Activated B cell treated with CpG ODN at 0.5 μM for 24 hours (primary cell): Measurements from ENCODE around the gene TMC7. TPM values are rescaled to one million over a fixed set of nuclear protein-coding genes. Genes with fewer than 3 reads are reported as not detected.

Experiments
- ATAC-seq: fragments of 200-7000 bp; cut with Tn5 transposase; one replicate; pipeline ENCODE4 v1.10.0; 2021; ENCODE audit warnings: low read depth, mild to moderate bottlenecking, moderate library complexity
- CTCF ChIA-PET: fragments of 350-600 bp; sonication (Branson Sonifier 250); formaldehyde crosslinking; loops from one replicate; lab custom pipeline; 2021; ENCODE audit warnings: antibody characterized with exemption; lab: Charles Lee
- POLR2A ChIA-PET: fragments of 350-600 bp; sonication (Branson Sonifier 250); formaldehyde crosslinking; loops from one replicate; lab custom pipeline; 2021; ENCODE audit warnings: antibody characterized with exemption; lab: Charles Lee
- DNase-seq: peaks from one replicate; pipeline ENCODE4 v3.0.0; 2022
- H3K27ac Mint-ChIP-seq: one replicate; pipeline ENCODE4 v1.8.0; 2020; ENCODE audit warnings: mixed read lengths
- H3K27me3 Mint-ChIP-seq: one replicate; pipeline ENCODE4 v1.8.0; 2021; ENCODE audit warnings: mixed read lengths
- H3K36me3 Mint-ChIP-seq: one replicate; pipeline ENCODE4 v1.8.0; 2021; ENCODE audit warnings: low read depth, mixed read lengths
- H3K4me1 Mint-ChIP-seq: one replicate; pipeline ENCODE4 v1.8.0; 2021; ENCODE audit warnings: mixed read lengths
- H3K4me3 Mint-ChIP-seq: one replicate; pipeline ENCODE4 v1.8.0; 2020; ENCODE audit warnings: mild to moderate bottlenecking, mixed read lengths
- H3K9me3 Mint-ChIP-seq: one replicate; pipeline ENCODE4 v1.8.0; 2020; ENCODE audit warnings: mixed read lengths
- intact Hi-C: fragments of 100-400 bp; cut with micrococcal nuclease; formaldehyde crosslinking; loops from one replicate; pipeline ENCODE4 v1.15.1; 2024
- total RNA-seq: library from RNA; stranded (reverse); gene quantifications from 2 replicates; pipeline ENCODE4 v1.2.3, GENCODE V29; 2022
- TF ChIP-seq, protein P1 (sequence below): fragments of 200-600 bp; IDR thresholded peaks from one replicate; pipeline ENCODE4 v1.8.0; 2022; ENCODE audit warnings: antibody characterized with exemption, mild to moderate bottlenecking

Gene TMC7
- total RNA-seq, 1 donor from 2014 or later: not detected

DNA sequence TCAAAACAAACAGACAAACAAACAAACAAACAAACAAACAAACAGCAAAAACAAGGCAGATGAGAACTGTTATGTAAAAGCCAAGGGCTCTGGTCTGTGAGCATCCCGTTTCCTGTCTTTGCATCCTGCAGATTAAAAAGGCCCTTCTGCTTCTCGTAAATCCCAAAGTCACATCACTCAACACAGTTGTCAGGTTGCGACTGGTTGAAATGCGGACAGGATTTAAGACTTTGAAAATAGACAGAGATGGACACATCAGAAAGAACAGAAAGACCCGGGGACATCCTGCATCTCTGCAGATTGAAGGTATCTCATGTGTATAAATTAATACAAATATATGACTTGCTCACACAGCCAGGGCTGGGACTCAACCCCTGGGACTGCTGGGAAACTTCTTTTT is 18.2 kb upstream of the TMC7 start:
- no peak for DNase-seq
- ATAC-seq: no peak
- no peaks in the 10 kb centered on the region for H3K36me3 Mint-ChIP-seq
- intact Hi-C loops: loop anchor here (10.0 kb wide), 1 partner anchor 61 kb away; no protein-coding TSS in a partner anchor
- peaks cover 6% of the 10 kb centered on the region for H3K4me1 Mint-ChIP-seq
- TF ChIP-seq, protein P1, sequence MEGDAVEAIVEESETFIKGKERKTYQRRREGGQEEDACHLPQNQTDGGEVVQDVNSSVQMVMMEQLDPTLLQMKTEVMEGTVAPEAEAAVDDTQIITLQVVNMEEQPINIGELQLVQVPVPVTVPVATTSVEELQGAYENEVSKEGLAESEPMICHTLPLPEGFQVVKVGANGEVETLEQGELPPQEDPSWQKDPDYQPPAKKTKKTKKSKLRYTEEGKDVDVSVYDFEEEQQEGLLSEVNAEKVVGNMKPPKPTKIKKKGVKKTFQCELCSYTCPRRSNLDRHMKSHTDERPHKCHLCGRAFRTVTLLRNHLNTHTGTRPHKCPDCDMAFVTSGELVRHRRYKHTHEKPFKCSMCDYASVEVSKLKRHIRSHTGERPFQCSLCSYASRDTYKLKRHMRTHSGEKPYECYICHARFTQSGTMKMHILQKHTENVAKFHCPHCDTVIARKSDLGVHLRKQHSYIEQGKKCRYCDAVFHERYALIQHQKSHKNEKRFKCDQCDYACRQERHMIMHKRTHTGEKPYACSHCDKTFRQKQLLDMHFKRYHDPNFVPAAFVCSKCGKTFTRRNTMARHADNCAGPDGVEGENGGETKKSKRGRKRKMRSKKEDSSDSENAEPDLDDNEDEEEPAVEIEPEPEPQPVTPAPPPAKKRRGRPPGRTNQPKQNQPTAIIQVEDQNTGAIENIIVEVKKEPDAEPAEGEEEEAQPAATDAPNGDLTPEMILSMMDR: no peak
- H3K27ac Mint-ChIP-seq: no peak overlapping the region
- ChIA-PET POLR2A (no interaction called here), CTCF (no interaction called here)
- H3K4me3 Mint-ChIP-seq: no peak overlapping the region
- H3K27me3 Mint-ChIP-seq: peaks cover 3% of the 10 kb centered on the region
- H3K9me3 Mint-ChIP-seq: no peaks in the 10 kb centered on the region

DNA sequence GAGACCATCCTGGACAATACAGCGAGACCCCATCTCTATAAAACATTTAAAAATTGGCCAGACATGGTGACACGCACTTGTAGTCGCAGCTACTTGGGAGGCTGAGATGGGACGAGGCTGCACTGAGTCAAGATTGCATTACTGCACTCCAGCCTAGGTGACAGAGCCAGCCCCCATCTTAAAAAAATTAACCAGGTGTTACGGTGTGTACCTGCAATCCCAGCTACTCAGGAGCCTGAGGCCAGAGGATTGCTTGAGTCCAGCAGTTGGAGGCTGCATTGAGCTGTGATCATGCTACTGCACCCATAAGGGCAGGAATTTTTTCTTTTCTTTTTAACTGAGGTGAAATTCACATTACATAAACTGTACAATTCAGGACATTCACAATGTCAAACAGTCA is 16.9 kb upstream of the TMC7 start:
- ChIA-PET CTCF (interaction anchor here (1.2 to 1.6 kb wide), 3 partner anchors 9 to 162 kb away, joined by 3 to 4 read pairs (median 4); no protein-coding TSS in a partner anchor), POLR2A (no interaction called here)
- no peak overlapping the region for H3K27ac Mint-ChIP-seq
- peaks cover 3% of the 10 kb centered on the region for H3K27me3 Mint-ChIP-seq
- H3K36me3 Mint-ChIP-seq: no peaks in the 10 kb centered on the region
- TF ChIP-seq, protein P1: no peak
- H3K4me3 Mint-ChIP-seq: no peak overlapping the region
- no peak for DNase-seq
- intact Hi-C loops: loop anchor here (10.0 kb wide), 1 partner anchor 62 kb away; no protein-coding TSS in a partner anchor
- H3K9me3 Mint-ChIP-seq: no peaks in the 10 kb centered on the region
- peaks cover 6% of the 10 kb centered on the region for H3K4me1 Mint-ChIP-seq
- ATAC-seq: no peak

DNA sequence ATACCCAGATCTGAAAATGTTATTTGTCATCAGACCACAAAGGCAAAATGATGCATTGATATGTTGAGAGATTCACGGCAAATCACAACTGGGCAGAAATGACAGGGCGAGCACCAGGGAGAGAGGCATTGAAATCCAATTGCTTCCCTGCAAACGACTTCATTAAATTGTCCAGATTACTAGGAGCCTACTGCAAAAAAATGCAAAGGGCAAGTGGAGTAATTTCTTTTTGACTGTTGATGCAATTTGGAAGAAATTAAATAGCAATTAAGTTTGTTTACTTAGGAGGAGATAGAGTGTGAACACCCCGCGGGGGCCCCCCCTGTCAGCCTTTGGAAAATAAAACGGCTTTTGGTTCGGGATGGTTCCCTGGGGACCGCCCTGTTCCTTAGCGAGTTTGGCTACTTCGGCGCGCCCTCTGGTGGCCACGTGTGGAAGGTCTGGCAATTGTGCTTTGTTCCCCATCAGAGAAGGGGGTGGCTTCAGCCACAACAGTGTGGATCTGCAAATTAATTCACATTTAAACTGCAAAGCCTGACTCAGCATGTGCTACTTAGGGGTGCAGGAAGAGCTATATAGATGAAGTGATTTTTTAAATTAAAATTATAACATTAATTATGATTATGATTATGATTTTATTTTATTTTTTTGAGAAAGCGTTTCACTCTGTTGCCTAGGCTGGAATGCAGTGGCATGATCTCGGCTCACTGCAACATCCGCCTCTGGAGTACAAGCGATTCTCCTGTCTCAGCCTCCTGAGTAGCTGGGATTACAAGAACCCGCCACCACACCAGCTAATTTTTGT is 14.5 kb upstream of the TMC7 start:
- ChIA-PET POLR2A (no interaction called here), CTCF (interaction anchor here (0.8 to 0.9 kb wide), 2 partner anchors 8 to 168 kb away, joined by 6 to 7 read pairs; partner anchors contain the start of gene ARL6IP1)
- no peak overlapping the region for H3K27ac Mint-ChIP-seq
- peak; percentile 78 for ATAC-seq
- TF ChIP-seq, protein P1: peak; percentile 93
- no peaks in the 10 kb centered on the region for H3K9me3 Mint-ChIP-seq
- peak overlapping the region; percentile 50 for H3K4me3 Mint-ChIP-seq
- H3K4me1 Mint-ChIP-seq: peaks cover 6% of the 10 kb centered on the region
- peak; percentile 70 for DNase-seq
- intact Hi-C loops: loop anchor here (1.0 to 10.0 kb wide), 3 partner anchors 43 to 168 kb away; partner anchors contain the start of genes ARL6IP1 and SMG1
- peaks cover 4% of the 10 kb centered on the region for H3K27me3 Mint-ChIP-seq
- no peaks in the 10 kb centered on the region for H3K36me3 Mint-ChIP-seq

DNA sequence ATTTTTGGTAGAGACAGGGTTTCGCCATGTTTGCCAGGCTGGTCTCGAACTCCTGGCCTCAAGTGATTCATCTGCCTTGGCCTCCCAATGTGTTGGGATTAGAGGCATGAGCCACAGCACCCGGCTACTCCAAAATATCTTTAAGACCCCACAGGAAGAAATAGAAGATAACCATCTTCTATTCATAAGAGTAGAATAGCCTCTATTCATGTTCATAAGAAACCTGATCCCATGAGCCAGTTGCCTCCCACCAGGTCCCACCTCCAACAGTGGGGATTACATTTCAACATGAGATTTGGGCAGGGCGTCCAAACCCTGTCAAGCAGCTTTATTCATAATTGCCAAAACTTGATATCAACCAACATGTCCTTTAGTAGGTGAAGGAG is 13.9 kb upstream of the TMC7 start:
- no peak overlapping the region for H3K4me3 Mint-ChIP-seq
- H3K27me3 Mint-ChIP-seq: peaks cover 4% of the 10 kb centered on the region
- H3K4me1 Mint-ChIP-seq: peaks cover 6% of the 10 kb centered on the region
- TF ChIP-seq, protein P1: no peak
- intact Hi-C loops: loop anchor here (1.0 to 10.0 kb wide), 3 partner anchors 44 to 169 kb away; partner anchors contain the start of genes ARL6IP1 and SMG1
- ATAC-seq (no peak), DNase-seq (no peak)
- CTCF ChIA-PET: interaction anchor here (0.8 to 0.9 kb wide), 2 partner anchors 9 to 168 kb away, joined by 6 to 7 read pairs; partner anchors contain the start of gene ARL6IP1
- no peaks in the 10 kb centered on the region for H3K36me3 Mint-ChIP-seq
- no peak overlapping the region for H3K27ac Mint-ChIP-seq
- POLR2A ChIA-PET: no interaction called here
- H3K9me3 Mint-ChIP-seq: no peaks in the 10 kb centered on the region

DNA sequence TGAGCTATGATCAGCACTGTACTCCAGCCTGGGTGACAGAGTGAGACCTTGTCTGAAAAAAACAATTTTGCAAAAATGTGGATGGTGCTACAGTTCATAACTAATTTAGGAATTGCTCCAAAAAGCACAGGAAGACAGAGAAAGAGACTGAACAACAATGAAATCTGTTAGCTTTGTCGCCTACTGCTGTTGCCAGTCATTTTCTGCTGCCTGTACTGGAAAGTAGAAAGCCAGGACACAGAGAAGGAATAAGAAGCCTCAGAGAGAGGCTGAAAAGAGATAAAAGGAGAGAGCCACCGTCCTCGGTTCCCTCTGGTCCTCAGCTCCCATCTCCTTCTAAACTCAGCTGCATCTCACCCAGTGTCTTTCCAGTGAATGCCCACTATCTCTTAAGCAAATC is 8.6 kb upstream of the TMC7 start:
- Mint-ChIP-seq H3K27me3 (peaks cover 28% of the 10 kb centered on the region), H3K4me1 (no peaks in the 10 kb centered on the region), H3K27ac (no peak overlapping the region), H3K4me3 (no peak overlapping the region), H3K36me3 (no peaks in the 10 kb centered on the region), H3K9me3 (no peaks in the 10 kb centered on the region)
- POLR2A ChIA-PET: no interaction called here
- TF ChIP-seq, protein P1: no peak
- ATAC-seq (no peak), DNase-seq (no peak)
- intact Hi-C loops: no loop called here
- CTCF ChIA-PET: interaction anchor here (0.6 kb wide), 1 partner anchor 123 kb away, joined by 3 read pairs; no protein-coding TSS in a partner anchor
